Common myeloid progenitor, CD34-positive (primary cell): ENCODE data around the gene EMC7.

Experiments
- CTCF ChIA-PET: fragments of 350-600 bp; sonication (Branson Sonifier 250); formaldehyde crosslinking; loops from one replicate; lab custom pipeline; 2021; ENCODE audit warnings: antibody characterized with exemption; lab: Charles Lee
- POLR2A ChIA-PET: fragments of 350-600 bp; sonication (Branson Sonifier 250); formaldehyde crosslinking; loops from one replicate; lab custom pipeline; 2021; ENCODE audit warnings: antibody characterized with exemption; lab: Charles Lee
- DNase-seq, 3 donors: peaks; one replicate each; pipeline versions ENCODE4 v3.0.0 to v3.0.0-alpha.2; 2013
- H3K27ac ChIP-seq, 2 experiments: 1 replicate in 1 of 2; 2 replicates in 1 of 2; pipeline ENCODE4 v1.7.0; 2013; ENCODE audit warnings: inconsistent platforms in 2 of 2, low read length in 2 of 2, mild to moderate bottlenecking in 2 of 2, low read depth in 1 of 2, moderate library complexity in 1 of 2; ENCODE audit not compliant: severe bottlenecking in 2 of 2, insufficient read depth in 1 of 2, poor library complexity in 1 of 2
- H3K27me3 ChIP-seq, 5 experiments: replicated peaks in 2 of 5; 1 replicate in 3 of 5; 2 replicates in 2 of 5; pipeline versions ENCODE4 v1.6.1 to v1.7.0; 2013; ENCODE audit warnings: low read length in 4 of 5, mild to moderate bottlenecking in 2 of 5, moderate library complexity in 2 of 5, inconsistent platforms in 1 of 5; ENCODE audit not compliant: insufficient read depth in 5 of 5, control insufficient read depth in 4 of 5
- H3K36me3 ChIP-seq, 4 experiments: 1 replicate in 2 of 4; 2 replicates in 2 of 4; pipeline versions ENCODE4 v1.6.1 to v1.7.0; 2013; ENCODE audit warnings: low read length in 3 of 4, control low read depth in 1 of 4, mild to moderate bottlenecking in 1 of 4; ENCODE audit not compliant: control insufficient read depth in 4 of 4, insufficient read depth in 4 of 4
- H3K4me1 ChIP-seq, 4 experiments: 1 replicate in 3 of 4; 2 replicates in 1 of 4; pipeline versions ENCODE4 v1.6.1 to v1.7.1; 2013; ENCODE audit warnings: low read length in 3 of 4, mild to moderate bottlenecking in 3 of 4, control low read depth in 1 of 4, inconsistent platforms in 1 of 4, moderate library complexity in 1 of 4; ENCODE audit not compliant: control insufficient read depth in 4 of 4, insufficient read depth in 4 of 4; ENCODE audit errors: control extremely low read depth in 1 of 4
- H3K4me3 ChIP-seq, 7 experiments: 1 replicate in 4 of 7; 2 replicates in 3 of 7; pipeline versions ENCODE4 v1.5.1 to v1.7.0; 2013; ENCODE audit warnings: mild to moderate bottlenecking in 7 of 7, low read length in 6 of 7, moderate library complexity in 6 of 7, inconsistent platforms in 2 of 7, low read depth in 2 of 7, control low read depth in 1 of 7; ENCODE audit not compliant: insufficient read depth in 4 of 7, control insufficient read depth in 1 of 7; ENCODE audit errors: extremely low read depth in 1 of 7
- H3K9me3 ChIP-seq, 5 experiments: 1 replicate in 4 of 5; 2 replicates in 1 of 5; pipeline versions ENCODE4 v1.6.1 to v1.7.1; 2013; ENCODE audit warnings: low read length in 4 of 5, mild to moderate bottlenecking in 2 of 5, inconsistent platforms in 1 of 5, low read depth in 1 of 5, moderate library complexity in 1 of 5; ENCODE audit not compliant: control insufficient read depth in 4 of 5, insufficient read depth in 2 of 5; ENCODE audit errors: control extremely low read depth in 1 of 5
- WGBS: methylation state at CpG from one replicate; pipeline ENCODE4 v1.1.5; 2013; ENCODE audit not compliant: insufficient coverage; 5-methylcytosine and 5-hydroxymethylcytosine counted together

Gene EMC7

GRCh38 chr15:34070003-34070402 is 31.7 kb downstream of the EMC7 start:
- Histone ChIP-seq H3K9me3 (peaks cover 0 to 4% (median 0%) of the 10 kb centered on the region in 5 experiments), H3K27ac (no peak overlapping the region), H3K27me3 (no peaks in the 10 kb centered on the region), H3K4me1 (no peaks in the 10 kb centered on the region), H3K4me3 (no peak overlapping the region), H3K36me3 (no peaks in the 10 kb centered on the region)
- 92% methylated on average over 5 of the region's 6 CpGs for WGBS
- POLR2A ChIA-PET = no interaction called here
- DNase-seq = no peak
- CTCF ChIA-PET = no interaction called here

- WGBS = 96% methylated on average over 8 of the region's 8 CpGs
- peaks cover 0 to 7% (median 1%) of the 10 kb centered on the region in 4 experiments for H3K4me1 ChIP-seq
- DNase-seq = no peak
- H3K36me3 ChIP-seq = no peaks in the 10 kb centered on the region
- ChIA-PET POLR2A (no interaction called here), CTCF (interaction anchor here (1.1 to 1.4 kb wide), 2 partner anchors 10 to 23 kb away, joined by 3 to 4 read pairs; no protein-coding TSS in a partner anchor)
- no peaks in the 10 kb centered on the region for H3K27me3 ChIP-seq
- no peaks in the 10 kb centered on the region for H3K9me3 ChIP-seq
- no peak overlapping the region for H3K27ac ChIP-seq
- H3K4me3 ChIP-seq = no peak overlapping the region
These were observed 35.7 kb downstream of the EMC7 start for GRCh38 chr15:34065941-34066340.

GRCh38 chr15:34065261-34065660 is 36.4 kb downstream of the EMC7 start:
- CTCF ChIA-PET = interaction anchor here (1.1 to 1.4 kb wide), 4 partner anchors 10 to 144 kb away, joined by 3 to 4 read pairs (median 4); no protein-coding TSS in a partner anchor
- H3K4me1 ChIP-seq = peaks cover 0 to 7% (median 1%) of the 10 kb centered on the region in 4 experiments
- no peaks in the 10 kb centered on the region for H3K27me3 ChIP-seq
- no peak for DNase-seq
- H3K9me3 ChIP-seq = no peaks in the 10 kb centered on the region
- no peak overlapping the region for H3K4me3 ChIP-seq
- POLR2A ChIA-PET = no interaction called here
- H3K36me3 ChIP-seq = no peaks in the 10 kb centered on the region
- H3K27ac ChIP-seq = no peak overlapping the region
- WGBS = no CpG with 5 or more reads among the region's 3 CpGs

DNA sequence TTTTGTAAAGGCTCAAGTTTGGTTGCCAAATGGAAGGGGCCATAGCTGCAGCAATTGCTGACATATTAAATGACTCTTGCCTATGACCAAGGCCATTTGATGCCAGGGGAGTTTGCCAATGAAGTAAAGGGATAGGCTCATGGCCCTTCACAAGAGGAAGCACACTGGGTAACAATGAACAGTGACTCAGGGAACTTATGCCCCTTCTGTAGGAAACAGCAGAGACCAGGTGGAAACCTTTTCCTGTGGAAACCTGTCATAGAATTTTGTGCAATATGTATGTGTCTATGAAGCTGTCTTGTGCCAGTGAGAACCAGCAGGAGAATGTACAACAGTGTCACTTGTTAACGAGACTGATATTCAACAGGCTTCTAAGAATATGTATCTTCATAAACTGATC is 37.2 kb downstream of the EMC7 start:
- peaks cover 0 to 7% (median 1%) of the 10 kb centered on the region in 4 experiments for H3K4me1 ChIP-seq
- H3K36me3 ChIP-seq = no peaks in the 10 kb centered on the region
- H3K4me3 ChIP-seq = no peak overlapping the region
- H3K27ac ChIP-seq = no peak overlapping the region
- WGBS = no CpG with 5 or more reads among the region's 1 CpG
- H3K9me3 ChIP-seq = no peaks in the 10 kb centered on the region
- DNase-seq = peak in 2 of 3 donors; percentile 43 to 55
- CTCF ChIA-PET = interaction anchor here (1.1 to 2.6 kb wide), 4 partner anchors 31 to 292 kb away, joined by 3 to 7 read pairs (median 4); no protein-coding TSS in a partner anchor
- POLR2A ChIA-PET = interaction anchor here (0.6 kb wide), 1 partner anchor 201 kb away, joined by 3 read pairs; no protein-coding TSS in a partner anchor
- H3K27me3 ChIP-seq = no peaks in the 10 kb centered on the region

DNA sequence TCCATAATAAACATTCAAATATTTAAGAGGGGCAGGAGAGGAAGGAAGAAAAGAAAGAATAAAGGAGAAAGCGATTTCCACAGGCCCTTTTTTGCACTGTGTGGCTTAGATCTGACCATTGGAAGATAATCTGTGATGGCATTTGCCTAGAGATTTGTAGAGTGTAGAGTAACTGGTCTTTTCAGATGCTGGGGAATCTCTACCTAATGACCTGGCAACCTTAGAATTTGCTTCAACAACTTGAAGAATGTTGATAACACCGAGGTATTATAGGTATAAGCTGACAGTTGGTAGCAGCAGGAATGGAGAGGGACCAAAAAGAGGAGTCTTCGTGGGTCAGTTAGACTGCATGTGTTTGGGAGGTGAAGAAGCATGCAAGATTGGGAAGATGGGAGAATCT is 41.7 kb downstream of the EMC7 start:
- DNase-seq = no peak
- ChIA-PET POLR2A (no interaction called here), CTCF (interaction anchor here (1.2 to 2.2 kb wide), 5 partner anchors 17 to 149 kb away, joined by 3 to 8 read pairs (median 4); no protein-coding TSS in a partner anchor)
- Histone ChIP-seq H3K4me3 (no peak overlapping the region), H3K9me3 (no peaks in the 10 kb centered on the region), H3K4me1 (peaks cover 0 to 7% (median 1%) of the 10 kb centered on the region in 4 experiments), H3K27me3 (no peaks in the 10 kb centered on the region), H3K27ac (no peak overlapping the region), H3K36me3 (no peaks in the 10 kb centered on the region)
- 100% methylated on average over 3 of the region's 3 CpGs for WGBS

DNA sequence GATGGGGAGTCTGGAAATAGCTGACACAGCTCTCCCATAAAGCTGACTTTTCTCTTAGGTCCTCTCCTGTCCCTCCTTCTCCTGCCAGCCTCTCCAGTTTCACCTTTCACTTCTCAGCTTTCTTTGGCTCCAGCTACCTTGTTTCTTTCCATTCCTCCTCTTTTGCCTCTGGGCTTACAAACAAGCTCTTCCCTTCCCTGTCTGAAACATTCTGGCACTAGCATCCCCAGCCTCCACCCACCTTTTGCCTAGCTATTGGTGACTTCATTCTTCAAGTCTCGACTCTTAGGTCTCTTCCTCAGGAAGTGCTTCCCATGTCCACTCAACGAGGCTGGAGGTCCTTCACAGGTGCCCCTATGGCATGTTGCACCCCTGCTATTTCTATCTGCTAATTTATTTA is 42.2 kb downstream of the EMC7 start:
- ChIA-PET CTCF (interaction anchor here (0.8 to 2.2 kb wide), 6 partner anchors 8 to 150 kb away, joined by 3 to 8 read pairs (median 4); no protein-coding TSS in a partner anchor), POLR2A (no interaction called here)
- 74% methylated on average over 2 of the region's 2 CpGs for whole genome bisulfite sequencing
- Histone ChIP-seq H3K4me1 (peaks cover 0 to 3% (median under 1%) of the 10 kb centered on the region in 4 experiments), H3K27ac (no peak overlapping the region), H3K4me3 (no peak overlapping the region), H3K27me3 (no peaks in the 10 kb centered on the region), H3K9me3 (no peaks in the 10 kb centered on the region), H3K36me3 (no peaks in the 10 kb centered on the region)
- no peak for DNase-seq

DNA sequence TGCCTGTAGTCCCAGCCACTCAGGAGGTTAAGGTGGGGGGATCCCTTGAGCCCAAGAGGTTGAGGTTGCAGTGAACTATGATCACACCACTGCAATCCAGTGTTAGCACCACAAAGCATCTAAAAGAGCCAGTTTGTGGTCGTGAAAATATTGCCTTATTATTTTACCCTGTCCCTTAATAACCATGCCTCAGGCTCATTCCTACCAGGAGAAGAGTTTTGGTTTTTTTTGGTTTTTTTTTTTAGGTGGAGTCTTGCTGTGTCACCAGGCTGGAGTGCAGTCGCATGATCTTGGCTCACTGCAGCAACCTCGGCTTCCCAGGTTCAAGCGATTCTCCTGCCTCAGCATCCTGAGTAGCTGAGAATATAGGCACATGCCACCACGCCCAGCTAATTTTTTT is 44.8 kb downstream of the EMC7 start:
- POLR2A ChIA-PET = no interaction called here
- Histone ChIP-seq H3K27me3 (no peaks in the 10 kb centered on the region), H3K4me3 (no peak overlapping the region), H3K9me3 (peaks cover 0 to 6% (median 0%) of the 10 kb centered on the region in 5 experiments), H3K27ac (no peak overlapping the region), H3K36me3 (no peaks in the 10 kb centered on the region), H3K4me1 (no peaks in the 10 kb centered on the region)
- DNase-seq = no peak
- CTCF ChIA-PET = interaction anchor here (0.6 kb wide), 1 partner anchor 27 kb away, joined by 3 read pairs; no protein-coding TSS in a partner anchor
- WGBS = 87% methylated on average over 3 of the region's 5 CpGs
